SU-DHL-6 (cell line): ENCODE results near the gene DYRK1B.
A peak's percentile ranks its signal among the peaks of the same experiment; 100 is the strongest.

Experiments
- H2AFZ ChIP-seq: fragments of 200-600 bp; sonication (generic); 2 replicates; pipeline ENCODE4 v1.6.1; 2014; ENCODE audit warnings: low read depth, mild to moderate bottlenecking, moderate library complexity, mixed read lengths, antibody characterized with exemption, low read length; ENCODE audit not compliant: severe bottlenecking
- H3F3A ChIP-seq: fragments of 200-600 bp; shearing (Covaris generic); 2 replicates; pipeline ENCODE4 v1.6.0; 2016; ENCODE audit warnings: antibody characterized with exemption, mild to moderate bottlenecking; ENCODE audit not compliant: insufficient read depth
- H3K27ac ChIP-seq: fragments of 200-600 bp; sonication (generic); 2 replicates; pipeline ENCODE4 v1.5.1; 2016; ENCODE audit warnings: low read depth, mild to moderate bottlenecking, low read length, moderate library complexity, mixed read lengths
- H3K27me3 ChIP-seq: fragments of 200-600 bp; sonication (generic), shearing (Covaris generic); 2 replicates; pipeline ENCODE4 v1.6.0; 2014; ENCODE audit warnings: mild to moderate bottlenecking, low read length
- H3K36me3 ChIP-seq: fragments of 200-600 bp; sonication (generic); 2 replicates; pipeline ENCODE4 v1.6.1; 2014; ENCODE audit warnings: mild to moderate bottlenecking, low read length, mixed read lengths
- H3K4me2 ChIP-seq: fragments of 300-600, 200-600 bp; shearing (Covaris generic), sonication (generic); 2 replicates; pipeline ENCODE4 v1.6.0; 2014; ENCODE audit warnings: low read length, low read depth, mild to moderate bottlenecking; ENCODE audit not compliant: poor library complexity, severe bottlenecking
- H3K4me3 ChIP-seq: fragments of 200-600 bp; sonication (generic); 2 replicates; pipeline ENCODE4 v1.5.1; 2014; ENCODE audit warnings: antibody characterized with exemption, low read length, mild to moderate bottlenecking, mixed read lengths; ENCODE audit not compliant: insufficient read depth, poor library complexity, severe bottlenecking
- H3K79me2 ChIP-seq: fragments of 200-600 bp; sonication (generic); 2 replicates; pipeline ENCODE4 v1.6.1; 2014; ENCODE audit warnings: mild to moderate bottlenecking, low read length, moderate library complexity; ENCODE audit not compliant: insufficient read depth
- H3K9ac ChIP-seq: fragments of 200-600 bp; sonication (generic); 2 replicates; pipeline ENCODE4 v1.7.0; 2014; ENCODE audit warnings: mild to moderate bottlenecking, low read length
- H3K9me2 ChIP-seq: fragments of 200-600 bp; sonication (generic); replicated peaks from 2 replicates; pipeline ENCODE4 v1.6.1; 2014; ENCODE audit warnings: low read length; ENCODE audit not compliant: insufficient read depth
- H3K9me3 ChIP-seq: fragments of 200-600 bp; sonication (generic); 2 replicates; pipeline ENCODE4 v1.6.1; 2014; ENCODE audit warnings: low read length, mixed read lengths; ENCODE audit not compliant: insufficient read depth
- H4K20me1 ChIP-seq: fragments of 200-600 bp; sonication (generic); 2 replicates; pipeline ENCODE4 v1.6.1; 2014; ENCODE audit warnings: low read depth, mild to moderate bottlenecking, antibody characterized with exemption, low read length, moderate library complexity, mixed read lengths
- EZH2phosphoT487 ChIP-seq: fragments of 200-600 bp; sonication (generic), shearing (Covaris generic); conservative IDR thresholded peaks from 2 replicates; pipeline ENCODE4 v1.6.1; 2018; ENCODE audit warnings: mild to moderate bottlenecking, antibody characterized with exemption, low read length, moderate library complexity, mixed read lengths
- TF ChIP-seq, protein P1 (sequence below): fragments of 200-600 bp; sonication (generic); IDR thresholded peaks from one replicate; pipeline ENCODE4 v1.5.1; 2017; ENCODE audit warnings: antibody characterized with exemption, mild to moderate bottlenecking, low read length, moderate library complexity; ENCODE audit not compliant: insufficient read depth, poor library complexity, severe bottlenecking

The DYRK1B gene

DNA sequence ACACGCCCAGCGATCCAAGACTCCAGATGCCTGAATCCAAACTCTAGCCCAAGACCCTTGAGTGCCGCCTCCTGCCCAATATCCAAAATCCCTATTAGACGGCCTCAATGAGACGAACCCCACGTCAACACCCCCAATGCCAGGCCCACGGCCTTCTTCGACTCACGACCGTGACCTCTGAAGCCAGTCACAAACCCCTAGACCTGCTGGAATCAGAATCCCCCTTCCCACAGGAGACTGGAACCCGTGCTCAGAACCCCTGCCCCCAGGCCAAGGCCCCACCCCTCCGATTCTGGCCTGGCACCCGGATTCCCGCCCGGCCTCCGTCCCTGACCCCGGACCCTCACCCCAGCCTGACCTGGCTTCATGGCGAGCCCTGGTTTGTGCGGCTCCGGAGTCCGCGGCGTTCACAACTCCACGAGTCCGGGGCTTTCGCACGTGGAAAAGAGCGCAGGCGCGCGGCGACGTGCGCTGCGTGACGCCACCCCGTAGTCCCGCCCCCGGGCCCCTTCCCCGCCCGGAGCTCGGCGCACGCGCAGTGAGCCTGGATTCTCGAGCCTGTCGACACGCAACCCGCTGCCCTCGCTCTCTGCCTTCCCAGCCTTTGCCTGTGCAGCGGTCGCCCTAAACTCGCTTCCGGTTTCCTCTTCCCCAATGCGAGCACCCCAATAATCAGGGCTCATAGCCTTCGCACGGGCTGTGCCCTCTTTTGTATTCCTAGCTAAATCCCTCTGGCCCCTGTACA is 12.1 kb upstream of the DYRK1B start, which contains the start of gene FBL:
Gene FBL (minus strand): TSS at position 447 of the 745 bp plus-strand sequence. CDS start 79 bp downstream, at position 368.
- Histone ChIP-seq H3K27me3 (no peaks in the 10 kb centered on the region), H3F3A (peaks cover 8% of the 10 kb centered on the region; the same call in 1 of the 2 replicates), H3K79me2 (peaks cover 50% of the 10 kb centered on the region), H3K4me3 (peak within 1 kb of the TSS; percentile 88), H3K9me2 (no peaks in the 10 kb centered on the region), H3K9me3 (no peaks in the 10 kb centered on the region), H4K20me1 (peaks cover 16% of the 10 kb centered on the region; the same call in 1 of the 2 replicates), H3K27ac (peak within 1 kb of the TSS; percentile 45), H3K36me3 (no peaks in the 10 kb centered on the region), H3K9ac (peak within 1 kb of the TSS; percentile 87), H3K4me2 (peak within 1 kb of the TSS; percentile 87), H2AFZ (peak within 1 kb of the TSS; percentile 33)
- TF ChIP-seq, protein P1, sequence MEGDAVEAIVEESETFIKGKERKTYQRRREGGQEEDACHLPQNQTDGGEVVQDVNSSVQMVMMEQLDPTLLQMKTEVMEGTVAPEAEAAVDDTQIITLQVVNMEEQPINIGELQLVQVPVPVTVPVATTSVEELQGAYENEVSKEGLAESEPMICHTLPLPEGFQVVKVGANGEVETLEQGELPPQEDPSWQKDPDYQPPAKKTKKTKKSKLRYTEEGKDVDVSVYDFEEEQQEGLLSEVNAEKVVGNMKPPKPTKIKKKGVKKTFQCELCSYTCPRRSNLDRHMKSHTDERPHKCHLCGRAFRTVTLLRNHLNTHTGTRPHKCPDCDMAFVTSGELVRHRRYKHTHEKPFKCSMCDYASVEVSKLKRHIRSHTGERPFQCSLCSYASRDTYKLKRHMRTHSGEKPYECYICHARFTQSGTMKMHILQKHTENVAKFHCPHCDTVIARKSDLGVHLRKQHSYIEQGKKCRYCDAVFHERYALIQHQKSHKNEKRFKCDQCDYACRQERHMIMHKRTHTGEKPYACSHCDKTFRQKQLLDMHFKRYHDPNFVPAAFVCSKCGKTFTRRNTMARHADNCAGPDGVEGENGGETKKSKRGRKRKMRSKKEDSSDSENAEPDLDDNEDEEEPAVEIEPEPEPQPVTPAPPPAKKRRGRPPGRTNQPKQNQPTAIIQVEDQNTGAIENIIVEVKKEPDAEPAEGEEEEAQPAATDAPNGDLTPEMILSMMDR: no peak
- TF ChIP-seq EZH2phosphoT487: no peak

DNA sequence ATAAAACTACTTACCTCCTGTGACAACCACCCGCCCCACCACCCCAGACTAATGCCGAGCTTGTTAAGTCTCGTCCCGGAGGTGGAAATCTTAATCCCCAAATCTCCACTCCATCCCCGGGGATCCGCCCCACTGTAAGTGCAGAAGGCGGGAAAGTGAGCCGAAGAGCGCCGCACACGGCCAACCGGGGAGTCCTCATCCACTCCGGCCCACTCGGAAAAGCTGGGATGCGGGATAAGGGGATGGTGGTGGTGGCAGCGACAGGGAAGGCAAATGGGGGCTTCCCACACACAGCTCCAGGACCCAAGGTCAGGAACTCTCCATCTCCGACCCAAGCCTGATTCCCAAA is 11.6 kb upstream of the DYRK1B start:
- peaks cover 56% of the 10 kb centered on the region for H3K79me2 ChIP-seq
- no peaks in the 10 kb centered on the region for H3K27me3 ChIP-seq
- H2AFZ ChIP-seq: no peak overlapping the region
- TF ChIP-seq EZH2phosphoT487: no peak
- TF ChIP-seq, protein P1: no peak
- peak overlapping the region; percentile 45 for H3K27ac ChIP-seq
- H3K4me3 ChIP-seq: peak overlapping the region; percentile 88
- H3K4me2 ChIP-seq: peak overlapping the region; percentile 87
- peaks cover 18% of the 10 kb centered on the region; the same call in 1 of the 2 replicates for H4K20me1 ChIP-seq
- no peaks in the 10 kb centered on the region for H3K9me2 ChIP-seq
- H3K9me3 ChIP-seq: no peaks in the 10 kb centered on the region
- H3F3A ChIP-seq: peaks cover 8% of the 10 kb centered on the region; the same call in 1 of the 2 replicates
- peak overlapping the region; percentile 87 for H3K9ac ChIP-seq
- no peaks in the 10 kb centered on the region for H3K36me3 ChIP-seq

DNA sequence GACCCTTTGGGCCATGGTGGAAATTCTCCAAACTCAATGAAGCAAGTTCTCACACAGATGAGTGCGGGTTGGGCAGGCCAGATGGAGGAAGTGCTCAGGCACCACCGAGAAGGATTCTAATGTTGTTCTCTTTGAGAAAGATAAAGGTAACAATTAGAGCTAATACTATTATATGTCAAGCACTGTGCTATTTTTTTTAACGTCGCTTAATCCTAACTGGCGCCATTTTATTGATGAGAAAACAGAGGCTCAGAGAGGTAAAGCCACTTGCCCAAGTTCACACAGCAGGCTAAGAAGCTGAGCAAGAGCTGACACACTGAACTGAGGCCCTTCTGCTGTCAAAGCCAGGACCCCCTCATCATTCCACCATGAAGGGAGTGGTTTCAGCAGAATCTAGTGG is 11.2 kb upstream of the DYRK1B start:
- H4K20me1 ChIP-seq: peaks cover 19% of the 10 kb centered on the region; the same call in 1 of the 2 replicates
- peaks cover 60% of the 10 kb centered on the region for H3K79me2 ChIP-seq
- H2AFZ ChIP-seq: no peak overlapping the region
- H3K9ac ChIP-seq: peak overlapping the region; percentile 87
- no peaks in the 10 kb centered on the region for H3K9me3 ChIP-seq
- H3K4me2 ChIP-seq: peak overlapping the region; percentile 87
- H3K4me3 ChIP-seq: peak overlapping the region; percentile 88
- H3F3A ChIP-seq: peaks cover 8% of the 10 kb centered on the region; the same call in 1 of the 2 replicates
- TF ChIP-seq EZH2phosphoT487: no peak
- TF ChIP-seq, protein P1: no peak
- no peaks in the 10 kb centered on the region for H3K27me3 ChIP-seq
- no peaks in the 10 kb centered on the region for H3K36me3 ChIP-seq
- peak overlapping the region; percentile 45 for H3K27ac ChIP-seq
- H3K9me2 ChIP-seq: no peaks in the 10 kb centered on the region
